Subcutaneous adipose tissue (tissue), 4 donors: ENCODE data around the gene HAVCR2. TPM values are rescaled to one million over a fixed set of nuclear protein-coding genes. Genes with fewer than 3 reads are reported as not detected.

Experiments
- CTCF ChIP-seq: fragments of 450-650 bp; IDR thresholded peaks from one replicate; pipeline ENCODE4 v1.5.1; 2016; ENCODE audit warnings: low read depth, mild to moderate bottlenecking, control low read depth, antibody characterized with exemption, moderate library complexity
- total RNA-seq, 4 donors: library from RNA; depleted of rRNA; stranded (reverse); fragments of >200 nt; gene quantifications; one replicate each; pipeline ENCODE4 v1.1.0, GENCODE V29; 2016

The HAVCR2 gene
- 100 to 1,000 TPM in 1 of 4 donors, 10 to 100 TPM in 3; 14.5 to 122 (median 23.9) TPM for total RNA-seq

- TF ChIP-seq CTCF, result no peak
Measured at GRCh38 chr5:157108976-157109375, at the start of gene HAVCR2. Gene HAVCR2, minus strand, starts transcription at chr5:157109044. Its CDS starts 61 bp downstream, at chr5:157108983.

- no peak for TF ChIP-seq CTCF
Measured at GRCh38 chr5:157157293-157157891, 48.5 kb upstream of the HAVCR2 start.

- TF ChIP-seq CTCF, result no peak
Measured at GRCh38 chr5:157155297-157155696, 46.5 kb upstream of the HAVCR2 start.

DNA sequence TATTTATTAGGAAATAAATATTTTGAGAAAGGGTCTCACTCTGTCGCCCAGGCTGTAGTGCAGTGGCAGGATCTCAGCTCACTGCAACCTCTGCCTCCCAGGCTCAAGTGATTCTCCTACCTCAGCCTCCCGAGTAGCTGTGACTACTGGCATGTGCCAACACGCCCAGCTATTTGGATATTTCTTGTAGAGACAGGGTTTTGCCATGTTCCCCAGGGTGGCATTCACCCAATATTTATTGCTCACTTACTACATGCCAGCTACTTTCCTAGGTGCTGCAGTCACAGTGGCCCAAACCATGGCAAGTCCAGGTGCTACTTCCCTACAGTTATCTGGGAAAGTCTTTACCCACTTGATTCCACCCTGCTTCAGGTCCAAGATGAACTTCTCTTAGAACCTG lies 42.2 kb upstream of the HAVCR2 start:
- no peak for TF ChIP-seq CTCF

DNA sequence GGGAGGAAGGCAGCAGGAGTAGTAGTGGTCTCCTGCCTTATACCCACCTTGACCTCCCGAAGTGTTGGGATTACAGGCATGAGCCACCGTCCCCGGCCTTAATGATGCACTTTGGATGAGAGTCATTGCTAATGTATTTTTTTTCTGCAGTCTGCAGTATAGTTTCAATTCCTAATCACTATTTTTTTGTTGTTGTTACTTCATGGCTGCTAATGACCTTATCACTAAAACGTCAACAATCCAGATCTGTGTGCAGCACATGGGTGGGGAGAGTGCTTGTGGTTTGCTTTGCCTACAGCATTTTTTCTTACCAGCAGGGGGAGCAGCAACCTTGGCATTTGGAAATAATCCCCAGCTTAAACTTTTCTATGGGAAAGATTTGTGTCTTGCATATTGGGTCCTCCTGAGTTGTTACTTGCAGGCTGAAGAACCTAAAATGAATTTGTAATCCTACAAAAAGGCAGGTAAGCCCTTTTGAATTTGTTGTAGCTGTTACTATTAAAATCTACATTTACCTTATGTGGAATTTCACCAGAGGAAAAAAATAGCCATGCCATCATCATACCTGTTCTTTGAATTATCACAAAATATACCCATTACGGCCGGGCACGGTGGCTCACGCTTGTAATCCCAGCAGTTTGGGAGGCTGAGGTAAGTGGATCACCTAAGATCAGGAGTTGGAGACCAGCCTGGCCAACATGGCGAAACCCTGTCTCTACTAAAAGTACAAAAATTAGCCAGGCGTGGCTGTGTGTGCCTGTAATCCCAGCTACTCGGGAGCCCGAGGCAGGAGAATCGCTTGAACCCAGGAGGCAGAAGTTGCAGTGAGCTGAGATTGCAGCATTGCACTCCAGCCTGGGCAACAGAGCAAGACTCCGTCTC lies 40.1 kb upstream of the HAVCR2 start:
- no peak for TF ChIP-seq CTCF

GRCh38 chr5:157143127-157143971 lies 34.5 kb upstream of the HAVCR2 start:
- TF ChIP-seq CTCF, result no peak
